Peyer's patch (tissue), 4 donors: ENCODE data around the gene HRAS. TPM values are rescaled to one million over a fixed set of nuclear protein-coding genes. Genes with fewer than 3 reads are reported as not detected.
A peak's percentile ranks its signal among the peaks of the same experiment; 100 is the strongest.

Experiments
- DNase-seq, 3 donors: peaks; one replicate each; pipeline ENCODE4 v3.0.0-alpha.2; 2017 to 2019
- H3K27ac ChIP-seq, 4 donors: fragments of 200-600 bp; sonication (generic); one replicate each; pipeline ENCODE4 v1.5.1; 2016 to 2019
- H3K27me3 ChIP-seq, 2 donors: fragments of 200-600 bp; sonication (generic); one replicate each; pipeline ENCODE4 v1.5.1; 2019
- H3K36me3 ChIP-seq, 3 donors: fragments of 200-600 bp; sonication (generic); one replicate each; pipeline ENCODE4 v1.5.1; 2016 to 2019
- H3K4me1 ChIP-seq, 4 donors: fragments of 200-600 bp; sonication (generic); one replicate each; pipeline ENCODE4 v1.5.1; 2016 to 2019
- H3K4me3 ChIP-seq, 4 donors: fragments of 200-600 bp; sonication (generic); 1 replicate in 3 of 4; 2 replicates in 1 of 4; pipeline ENCODE4 v1.5.1; 2016 to 2019; ENCODE audit warnings: mild to moderate bottlenecking in 1 of 4
- H3K9me3 ChIP-seq, 4 donors: fragments of 200-600 bp; sonication (generic); one replicate each; pipeline ENCODE4 v1.5.1; 2016 to 2019; ENCODE audit warnings: mild to moderate bottlenecking in 1 of 4
- CTCF ChIP-seq, 6 experiments: fragments of 450-650 bp in 4 of 6; fragments of 200-600 bp in 2 of 6; sonication (generic) in 1 of 6; IDR thresholded peaks; one replicate each; pipeline ENCODE4 v1.5.1; 2017 to 2019; ENCODE audit warnings: antibody characterized with exemption in 6 of 6, mild to moderate bottlenecking in 3 of 6, moderate library complexity in 1 of 6
- POLR2A ChIP-seq, 2 donors: fragments of 450-650 bp; IDR thresholded peaks; one replicate each; pipeline ENCODE4 v1.5.1; 2017; ENCODE audit warnings: antibody characterized with exemption in 2 of 2, mild to moderate bottlenecking in 2 of 2, moderate library complexity in 2 of 2
- total RNA-seq, 4 donors: library from RNA; depleted of rRNA; stranded (reverse); fragments of >200 nt; gene quantifications; one replicate each; pipeline ENCODE4 v1.1.0, GENCODE V29; 2016

Gene HRAS
- total RNA-seq, 4 donors from 2014 or later, result 27.4 to 55.3 (median 35.1) TPM

GRCh38 chr11:502288-503178, 32.8 kb downstream of the HRAS start:
- Histone ChIP-seq H3K4me1 (peaks cover 6 to 33% (median 17%) of the 10 kb centered on the region in 4 donors), H3K27ac (peak overlapping the region in 2 of 4 donors; percentile 6 to 73), H3K27me3 (no peaks in the 10 kb centered on the region), H3K9me3 (no peaks in the 10 kb centered on the region), H3K4me3 (no peak overlapping the region), H3K36me3 (peaks cover 0 to 45% (median 0%) of the 10 kb centered on the region in 3 donors)
- TF ChIP-seq CTCF (IDR thresholded peaks at IDR 0.05) (no peak), POLR2A (IDR thresholded peaks at IDR 0.05) (no peak)
- DNase-seq, result peak in 1 of 3 donors; percentile 44

- Histone ChIP-seq H3K27me3 (no peaks in the 10 kb centered on the region), H3K36me3 (peaks cover 0 to 51% (median 0%) of the 10 kb centered on the region in 3 donors), H3K27ac (no peak overlapping the region), H3K4me3 (no peak overlapping the region), H3K4me1 (peaks cover 6 to 32% (median 16%) of the 10 kb centered on the region in 4 donors), H3K9me3 (no peaks in the 10 kb centered on the region)
- TF ChIP-seq CTCF (IDR thresholded peaks at IDR 0.05) (no peak), POLR2A (IDR thresholded peaks at IDR 0.05) (no peak)
- DNase-seq, result peak in 1 of 3 donors; percentile 47
These were observed 33.6 kb downstream of the HRAS start for GRCh38 chr11:501683-502287.

GRCh38 chr11:501001-501682, 34.2 kb downstream of the HRAS start:
- Histone ChIP-seq H3K36me3 (peaks cover 0 to 58% (median 0%) of the 10 kb centered on the region in 3 donors), H3K4me3 (no peak overlapping the region), H3K4me1 (peaks cover 6 to 32% (median 16%) of the 10 kb centered on the region in 4 donors), H3K9me3 (no peaks in the 10 kb centered on the region), H3K27ac (no peak overlapping the region), H3K27me3 (no peaks in the 10 kb centered on the region)
- DNase-seq, result no peak
- TF ChIP-seq POLR2A (IDR thresholded peaks at IDR 0.05) (no peak), CTCF (IDR thresholded peaks at IDR 0.05) (no peak)

- peaks cover 0 to 72% (median 0%) of the 10 kb centered on the region in 3 donors for H3K36me3 ChIP-seq
- H3K27me3 ChIP-seq, result no peaks in the 10 kb centered on the region
- no peak overlapping the region for H3K4me3 ChIP-seq
- H3K9me3 ChIP-seq, result no peaks in the 10 kb centered on the region
- peaks cover 0 to 16% (median 11%) of the 10 kb centered on the region in 4 donors for H3K4me1 ChIP-seq
- no peak for DNase-seq
- TF ChIP-seq POLR2A (IDR thresholded peaks at IDR 0.05) (no peak), CTCF (IDR thresholded peaks at IDR 0.05) (no peak)
- no peak overlapping the region for H3K27ac ChIP-seq
These were observed 35.9 kb downstream of the HRAS start for GRCh38 chr11:499201-500076.
